Measurements from ENCODE around the gene MT1G. TPM values are rescaled to one million over a fixed set of nuclear protein-coding genes. Genes with fewer than 3 reads are reported as not detected.

Gene MT1G
- total RNA-seq, 1 donor from 2014 or later, result 36.6 TPM

GRCh38 chr16:56651586-56651985 is 16.3 kb downstream of the MT1G start, which contains the start of gene MT1B:
MT1B (plus strand) TSS chr16:56651886; CDS start chr16:56651954, 68 bp downstream.
- no peak for TF ChIP-seq CTCF (IDR thresholded peaks at IDR 0.05)
- intact Hi-C loops (cut with DNase I), result no loop called here

GRCh38 chr16:56649820-56650219 is 18.0 kb downstream of the MT1G start:
- Histone ChIP-seq H3K9me3 (no peaks in the 10 kb centered on the region), H3K27ac (no peak overlapping the region), H3K4me3 (no peak overlapping the region), H3K36me3 (no peaks in the 10 kb centered on the region), H3K27me3 (no peaks in the 10 kb centered on the region), H3K4me1 (no peaks in the 10 kb centered on the region)
- TF ChIP-seq CTCF (IDR thresholded peaks at IDR 0.05), result no peak
- intact Hi-C loops (cut with DNase I), result no loop called here
- no peak for DNase-seq (ENCODE audit: low spot score in 2 of 2)

More at GRCh38 chr16:56651586-56651985, 16.3 kb downstream of the MT1G start, which contains the start of gene MT1B:
- no peak for DNase-seq (ENCODE audit: low spot score in 2 of 2)
- H3K4me1 ChIP-seq, result no peaks in the 10 kb centered on the region
- no peak within 1 kb of the TSS for H3K27ac ChIP-seq
- H3K4me3 ChIP-seq, result no peak within 1 kb of the TSS
- no peaks in the 10 kb centered on the region for H3K27me3 ChIP-seq
- no peaks in the 10 kb centered on the region for H3K9me3 ChIP-seq
- no peaks in the 10 kb centered on the region for H3K36me3 ChIP-seq

GRCh38 chr16:56649271-56649670 is 18.6 kb downstream of the MT1G start:
- no peaks in the 10 kb centered on the region for H3K27me3 ChIP-seq
- no peaks in the 10 kb centered on the region for H3K9me3 ChIP-seq
- TF ChIP-seq CTCF (IDR thresholded peaks at IDR 0.05), result no peak
- H3K4me3 ChIP-seq, result no peak overlapping the region
- no peak for DNase-seq (ENCODE audit: low spot score in 2 of 2)
- H3K27ac ChIP-seq, result no peak overlapping the region
- no peaks in the 10 kb centered on the region for H3K4me1 ChIP-seq
- H3K36me3 ChIP-seq, result no peaks in the 10 kb centered on the region
- intact Hi-C loops (cut with DNase I), result no loop called here

- Histone ChIP-seq H3K4me1 (peaks cover 6 to 10% of the 10 kb centered on the region in 2 donors), H3K36me3 (no peaks in the 10 kb centered on the region), H3K4me3 (no peak overlapping the region), H3K9me3 (no peaks in the 10 kb centered on the region), H3K27me3 (no peaks in the 10 kb centered on the region), H3K27ac (no peak overlapping the region)
- no peak for DNase-seq (ENCODE audit: low spot score in 2 of 2)
- TF ChIP-seq CTCF (IDR thresholded peaks at IDR 0.05), result no peak
- intact Hi-C loops (cut with DNase I), result no loop called here
These were observed 20.0 kb downstream of the MT1G start for GRCh38 chr16:56647641-56648431.

GRCh38 chr16:56645838-56646237 is 22.0 kb downstream of the MT1G start:
- no peak for DNase-seq (ENCODE audit: low spot score in 2 of 2)
- H3K36me3 ChIP-seq, result no peaks in the 10 kb centered on the region
- H3K4me1 ChIP-seq, result peaks cover 6 to 12% of the 10 kb centered on the region in 2 donors
- no peak overlapping the region for H3K27ac ChIP-seq
- TF ChIP-seq CTCF (IDR thresholded peaks at IDR 0.05), result no peak
- H3K4me3 ChIP-seq, result no peak overlapping the region
- H3K27me3 ChIP-seq, result no peaks in the 10 kb centered on the region
- no peaks in the 10 kb centered on the region for H3K9me3 ChIP-seq
- intact Hi-C loops (cut with DNase I), result no loop called here
